GM10248 (cell line): ENCODE data around the gene KCNJ14.

Source experiments
- CTCF ChIA-PET: fragments of 300-600 bp; sonication (Branson Sonifier 250); formaldehyde crosslinking; extraction: SDS; loops from one replicate; lab custom pipeline; 2021; ENCODE audit warnings: antibody characterized with exemption; lab: Yijun Ruan, JAX
- POLR2A ChIA-PET: fragments of 350-650 bp; sonication (Branson Sonifier 250); formaldehyde crosslinking; extraction: SDS; loops from one replicate; lab custom pipeline; 2020; ENCODE audit warnings: antibody characterized with exemption; lab: Yijun Ruan, JAX
- DNase-seq: peaks from one replicate; pipeline ENCODE4 v3.0.0; 2012; ENCODE audit errors: extremely low spot score
- TF ChIP-seq, protein P1 (sequence below): IDR thresholded peaks from 2 replicates; pipeline ENCODE4 v1.5.1; 2012; ENCODE audit warnings: mild to moderate bottlenecking, low read depth; ENCODE audit errors: extremely low read depth, missing control alignments, control extremely low read depth

The KCNJ14 gene

DNA sequence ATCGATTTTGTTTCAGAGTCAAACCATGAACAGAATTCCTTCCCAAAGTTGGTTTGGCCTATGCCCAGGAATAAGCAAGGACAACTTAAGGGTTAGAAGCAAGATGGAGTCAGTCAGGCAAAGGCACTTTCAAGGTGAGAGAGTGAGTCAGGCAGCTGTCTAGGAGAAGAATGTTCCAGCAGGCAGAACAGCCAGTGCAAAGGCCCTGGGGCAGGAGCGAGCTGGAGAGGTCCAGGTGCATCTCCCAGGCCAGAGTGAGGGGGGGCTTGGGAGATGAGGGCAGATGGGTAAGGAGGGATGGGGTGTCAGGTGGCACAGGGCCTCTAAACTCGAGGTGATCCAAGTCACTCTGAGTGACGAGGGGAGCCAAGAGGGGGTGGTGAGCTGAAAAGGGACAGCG lies 18.8 kb upstream of the KCNJ14 start:
- TF ChIP-seq, protein P1, sequence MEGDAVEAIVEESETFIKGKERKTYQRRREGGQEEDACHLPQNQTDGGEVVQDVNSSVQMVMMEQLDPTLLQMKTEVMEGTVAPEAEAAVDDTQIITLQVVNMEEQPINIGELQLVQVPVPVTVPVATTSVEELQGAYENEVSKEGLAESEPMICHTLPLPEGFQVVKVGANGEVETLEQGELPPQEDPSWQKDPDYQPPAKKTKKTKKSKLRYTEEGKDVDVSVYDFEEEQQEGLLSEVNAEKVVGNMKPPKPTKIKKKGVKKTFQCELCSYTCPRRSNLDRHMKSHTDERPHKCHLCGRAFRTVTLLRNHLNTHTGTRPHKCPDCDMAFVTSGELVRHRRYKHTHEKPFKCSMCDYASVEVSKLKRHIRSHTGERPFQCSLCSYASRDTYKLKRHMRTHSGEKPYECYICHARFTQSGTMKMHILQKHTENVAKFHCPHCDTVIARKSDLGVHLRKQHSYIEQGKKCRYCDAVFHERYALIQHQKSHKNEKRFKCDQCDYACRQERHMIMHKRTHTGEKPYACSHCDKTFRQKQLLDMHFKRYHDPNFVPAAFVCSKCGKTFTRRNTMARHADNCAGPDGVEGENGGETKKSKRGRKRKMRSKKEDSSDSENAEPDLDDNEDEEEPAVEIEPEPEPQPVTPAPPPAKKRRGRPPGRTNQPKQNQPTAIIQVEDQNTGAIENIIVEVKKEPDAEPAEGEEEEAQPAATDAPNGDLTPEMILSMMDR, result no peak
- CTCF ChIA-PET, result interaction anchor here (1.2 kb wide), 1 partner anchor 30 kb away, joined by 3 read pairs; no protein-coding TSS in a partner anchor
- POLR2A ChIA-PET, result no interaction called here
- DNase-seq, result no peak

GRCh38 chr19:48441360-48442050 lies 13.9 kb upstream of the KCNJ14 start:
- TF ChIP-seq, protein P1, result no peak
- no peak for DNase-seq
- POLR2A ChIA-PET, result no interaction called here
- CTCF ChIA-PET, result interaction anchor here (1.4 to 1.7 kb wide), 2 partner anchors 11 to 168 kb away, joined by 5 to 7 read pairs; no protein-coding TSS in a partner anchor

DNA sequence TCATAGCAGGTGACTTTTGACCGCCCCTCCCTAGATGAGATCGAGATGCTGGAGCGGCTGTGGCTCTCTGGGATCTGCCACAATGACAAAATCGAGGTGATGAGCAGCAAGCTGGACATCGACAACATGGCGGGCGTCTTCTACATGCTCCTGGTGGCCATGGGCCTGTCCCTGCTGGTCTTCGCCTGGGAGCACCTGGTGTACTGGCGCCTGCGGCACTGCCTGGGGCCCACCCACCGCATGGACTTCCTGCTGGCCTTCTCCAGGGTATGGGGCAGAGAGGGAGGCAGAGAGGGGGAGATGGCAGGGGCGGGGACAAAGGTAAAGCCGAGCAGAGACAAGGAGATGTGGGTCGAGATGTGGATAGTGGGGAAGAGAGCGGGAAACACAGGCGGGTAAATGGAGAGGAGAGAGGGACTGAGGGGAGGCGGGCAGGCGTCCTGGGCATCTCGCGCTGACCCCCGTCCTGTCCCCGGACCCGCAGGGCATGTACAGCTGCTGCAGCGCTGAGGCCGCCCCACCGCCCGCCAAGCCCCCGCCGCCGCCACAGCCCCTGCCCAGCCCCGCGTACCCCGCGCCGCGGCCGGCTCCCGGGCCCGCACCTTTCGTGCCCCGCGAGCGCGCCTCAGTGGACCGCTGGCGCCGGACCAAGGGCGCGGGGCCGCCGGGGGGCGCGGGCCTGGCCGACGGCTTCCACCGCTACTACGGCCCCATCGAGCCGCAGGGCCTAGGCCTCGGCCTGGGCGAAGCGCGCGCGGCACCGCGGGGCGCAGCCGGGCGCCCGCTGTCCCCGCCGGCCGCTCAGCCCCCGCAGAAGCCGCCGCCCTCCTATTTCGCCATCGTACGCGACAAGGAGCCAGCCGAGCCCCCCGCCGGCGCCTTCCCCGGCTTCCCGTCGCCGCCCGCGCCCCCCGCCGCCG lies 13.0 kb upstream of the KCNJ14 start:
- ChIA-PET POLR2A (interaction anchor here (0.6 kb wide), 1 partner anchor 125 kb away, joined by 6 read pairs; no protein-coding TSS in a partner anchor), CTCF (interaction anchor here (1.7 kb wide), 1 partner anchor 12 kb away, joined by 7 read pairs; no protein-coding TSS in a partner anchor)
- TF ChIP-seq, protein P1, result no peak
- no peak for DNase-seq

DNA sequence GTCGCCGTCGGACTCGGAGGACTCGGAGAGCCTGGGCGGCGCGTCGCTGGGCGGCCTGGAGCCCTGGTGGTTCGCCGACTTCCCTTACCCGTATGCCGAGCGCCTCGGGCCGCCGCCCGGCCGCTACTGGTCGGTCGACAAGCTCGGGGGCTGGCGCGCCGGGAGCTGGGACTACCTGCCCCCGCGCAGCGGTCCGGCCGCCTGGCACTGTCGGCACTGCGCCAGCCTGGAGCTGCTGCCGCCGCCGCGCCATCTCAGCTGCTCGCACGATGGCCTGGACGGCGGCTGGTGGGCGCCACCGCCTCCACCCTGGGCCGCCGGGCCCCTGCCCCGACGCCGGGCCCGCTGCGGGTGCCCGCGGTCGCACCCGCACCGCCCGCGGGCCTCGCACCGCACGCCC lies 12.1 kb upstream of the KCNJ14 start:
- no peak for DNase-seq
- CTCF ChIA-PET, result no interaction called here
- TF ChIP-seq, protein P1, result no peak
- POLR2A ChIA-PET, result no interaction called here

DNA sequence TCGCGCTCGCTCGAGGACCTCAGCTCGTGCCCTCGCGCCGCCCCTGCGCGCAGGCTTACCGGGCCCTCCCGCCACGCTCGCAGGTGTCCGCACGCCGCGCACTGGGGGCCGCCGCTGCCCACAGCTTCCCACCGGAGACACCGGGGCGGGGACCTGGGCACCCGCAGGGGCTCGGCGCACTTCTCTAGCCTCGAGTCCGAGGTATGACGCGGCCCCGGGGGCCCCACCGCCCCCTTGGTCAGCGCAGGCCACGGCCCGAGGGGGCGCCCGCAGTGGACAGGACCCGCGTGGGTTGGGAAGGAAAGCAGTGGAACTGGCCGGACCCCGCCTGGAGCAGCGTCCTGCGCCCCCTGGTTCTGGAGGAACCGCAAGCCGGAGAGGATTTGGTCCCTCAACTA lies 11.6 kb upstream of the KCNJ14 start:
- ChIA-PET CTCF (no interaction called here), POLR2A (no interaction called here)
- TF ChIP-seq, protein P1, result no peak
- DNase-seq, result no peak
